SK-N-SH treated with all-trans-retinoic acid at 6 μM for 48 hours (cell line): ENCODE data around the gene UCKL1.
"Not testable (repeated sequence)": the region's sequence is repeated elsewhere in the genome, so short reads cannot be mapped to it uniquely, and the experiment has no call there.

Source experiments
- ATAC-seq: fragments of 200-7000 bp; cut with Tn5 transposase; 3 replicates; pipeline ENCODE4 v1.9.1; 2020; ENCODE audit warnings: mild to moderate bottlenecking, moderate library complexity
- BACH2 ChIP-seq: fragments of 250-450 bp; sonication (Bioruptor Pico); IDR thresholded peaks from 2 replicates; pipeline ENCODE4 v1.9.0; 2021; ENCODE audit warnings: mild to moderate bottlenecking, borderline replicate concordance
- CSDC2 ChIP-seq: fragments of 250-450 bp; sonication (Bioruptor Pico); IDR thresholded peaks from 2 replicates; pipeline ENCODE4 v1.5.0; 2020; ENCODE audit warnings: mild to moderate bottlenecking, moderate library complexity
- GLIS3 ChIP-seq: fragments of 250-450 bp; sonication (Bioruptor Pico); IDR thresholded peaks from 2 replicates; pipeline ENCODE4 v1.5.0; 2020; ENCODE audit warnings: mild to moderate bottlenecking, moderate library complexity
- ISL1 ChIP-seq: fragments of 250-450 bp; sonication (Bioruptor Pico); IDR thresholded peaks from 2 replicates; pipeline ENCODE4 v2.1.2; 2022; ENCODE audit warnings: mild to moderate bottlenecking, moderate library complexity
- OSR1 ChIP-seq: fragments of 250-450 bp; sonication (Bioruptor Pico); IDR thresholded peaks from 2 replicates; pipeline ENCODE4 v1.8.0; 2022; ENCODE audit warnings: moderate library complexity, mild to moderate bottlenecking, inconsistent platforms
- PATZ1 ChIP-seq: fragments of 250-450 bp; sonication (Bioruptor Pico); IDR thresholded peaks from 2 replicates; pipeline ENCODE4 v1.8.0; 2020; ENCODE audit warnings: mild to moderate bottlenecking, moderate library complexity, borderline replicate concordance
- PPARA ChIP-seq: fragments of 250-450 bp; sonication (Bioruptor Pico); IDR thresholded peaks from 2 replicates; pipeline ENCODE4 v1.5.0; 2020; ENCODE audit warnings: mild to moderate bottlenecking, borderline replicate concordance
- SNAI2 ChIP-seq: fragments of 250-450 bp; sonication (Bioruptor Pico); IDR thresholded peaks from 2 replicates; pipeline ENCODE4 v1.5.0; 2020; ENCODE audit warnings: mild to moderate bottlenecking, moderate library complexity
- TCF4 ChIP-seq: fragments of 250-450 bp; sonication (Bioruptor Pico); IDR thresholded peaks from 2 replicates; pipeline ENCODE4 v1.8.0; 2021; ENCODE audit warnings: mild to moderate bottlenecking, moderate library complexity, borderline replicate concordance
- TOX ChIP-seq: fragments of 250-450 bp; sonication (Bioruptor Pico); IDR thresholded peaks from 2 replicates; pipeline ENCODE4 v1.8.0; 2021; ENCODE audit warnings: mild to moderate bottlenecking, moderate library complexity, borderline replicate concordance
- ZC3H10 ChIP-seq: fragments of 250-450 bp; sonication (Bioruptor Pico); IDR thresholded peaks from 2 replicates; pipeline ENCODE4 v1.5.1; 2021; ENCODE audit warnings: mild to moderate bottlenecking, moderate library complexity
- ZFP3 ChIP-seq: fragments of 250-450 bp; sonication (Bioruptor Pico); IDR thresholded peaks from 2 replicates; pipeline ENCODE4 v1.5.0; 2020; ENCODE audit warnings: mild to moderate bottlenecking, moderate library complexity
- ZFP30 ChIP-seq: fragments of 450-650 bp; formaldehyde crosslinking; IDR thresholded peaks from 2 replicates; pipeline ENCODE4 v1.5.0; 2022; ENCODE audit warnings: mild to moderate bottlenecking, moderate library complexity
- ZNF565 ChIP-seq: fragments of 450-650 bp; formaldehyde crosslinking; conservative IDR thresholded peaks from 2 replicates; pipeline ENCODE4 v1.5.0; 2020; ENCODE audit warnings: low read depth, mild to moderate bottlenecking, moderate library complexity
- ZNF70 ChIP-seq: fragments of 450-650 bp; formaldehyde crosslinking; IDR thresholded peaks from 2 replicates; pipeline ENCODE4 v1.5.0; 2020; ENCODE audit warnings: mild to moderate bottlenecking, moderate library complexity
- ZNF8 ChIP-seq: fragments of 450-650 bp; formaldehyde crosslinking; IDR thresholded peaks from 2 replicates; pipeline ENCODE4 v1.5.0; 2020; ENCODE audit warnings: mild to moderate bottlenecking, moderate library complexity
- TF ChIP-seq, protein P1 (sequence below): fragments of 250-450 bp; sonication (Bioruptor Pico); IDR thresholded peaks from 2 replicates; pipeline ENCODE4 v1.5.0; 2020; ENCODE audit warnings: mild to moderate bottlenecking, moderate library complexity
- TF ChIP-seq, protein P2 (sequence below): fragments of 250-450 bp; sonication (Bioruptor Pico); IDR thresholded peaks from 2 replicates; pipeline ENCODE4 v1.5.1; 2021; ENCODE audit warnings: mild to moderate bottlenecking, moderate library complexity
- TF ChIP-seq, protein P3 (sequence below): fragments of 250-450 bp; sonication (Bioruptor Pico); IDR thresholded peaks from 2 replicates; pipeline ENCODE4 v1.8.0; 2021; ENCODE audit warnings: low read depth, mild to moderate bottlenecking, moderate library complexity, borderline replicate concordance
- TF ChIP-seq, protein P4 (sequence below): fragments of 250-450 bp; sonication (Bioruptor Pico); IDR thresholded peaks from 2 replicates; pipeline ENCODE4 v1.5.1; 2020; ENCODE audit warnings: low read depth, mild to moderate bottlenecking, moderate library complexity

Gene UCKL1

GRCh38 chr20:63931735-63932134, 24.5 kb downstream of the UCKL1 start:
- no peak for TF ChIP-seq ZFP3
- no peak for TF ChIP-seq PATZ1 (CRISPR knock-in tag)
- TF ChIP-seq, protein P1, sequence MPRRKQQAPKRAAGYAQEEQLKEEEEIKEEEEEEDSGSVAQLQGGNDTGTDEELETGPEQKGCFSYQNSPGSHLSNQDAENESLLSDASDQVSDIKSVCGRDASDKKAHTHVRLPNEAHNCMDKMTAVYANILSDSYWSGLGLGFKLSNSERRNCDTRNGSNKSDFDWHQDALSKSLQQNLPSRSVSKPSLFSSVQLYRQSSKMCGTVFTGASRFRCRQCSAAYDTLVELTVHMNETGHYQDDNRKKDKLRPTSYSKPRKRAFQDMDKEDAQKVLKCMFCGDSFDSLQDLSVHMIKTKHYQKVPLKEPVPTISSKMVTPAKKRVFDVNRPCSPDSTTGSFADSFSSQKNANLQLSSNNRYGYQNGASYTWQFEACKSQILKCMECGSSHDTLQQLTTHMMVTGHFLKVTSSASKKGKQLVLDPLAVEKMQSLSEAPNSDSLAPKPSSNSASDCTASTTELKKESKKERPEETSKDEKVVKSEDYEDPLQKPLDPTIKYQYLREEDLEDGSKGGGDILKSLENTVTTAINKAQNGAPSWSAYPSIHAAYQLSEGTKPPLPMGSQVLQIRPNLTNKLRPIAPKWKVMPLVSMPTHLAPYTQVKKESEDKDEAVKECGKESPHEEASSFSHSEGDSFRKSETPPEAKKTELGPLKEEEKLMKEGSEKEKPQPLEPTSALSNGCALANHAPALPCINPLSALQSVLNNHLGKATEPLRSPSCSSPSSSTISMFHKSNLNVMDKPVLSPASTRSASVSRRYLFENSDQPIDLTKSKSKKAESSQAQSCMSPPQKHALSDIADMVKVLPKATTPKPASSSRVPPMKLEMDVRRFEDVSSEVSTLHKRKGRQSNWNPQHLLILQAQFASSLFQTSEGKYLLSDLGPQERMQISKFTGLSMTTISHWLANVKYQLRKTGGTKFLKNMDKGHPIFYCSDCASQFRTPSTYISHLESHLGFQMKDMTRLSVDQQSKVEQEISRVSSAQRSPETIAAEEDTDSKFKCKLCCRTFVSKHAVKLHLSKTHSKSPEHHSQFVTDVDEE, result no peak
- no peak for TF ChIP-seq ISL1 (CRISPR knock-in tag)
- TF ChIP-seq, protein P2, sequence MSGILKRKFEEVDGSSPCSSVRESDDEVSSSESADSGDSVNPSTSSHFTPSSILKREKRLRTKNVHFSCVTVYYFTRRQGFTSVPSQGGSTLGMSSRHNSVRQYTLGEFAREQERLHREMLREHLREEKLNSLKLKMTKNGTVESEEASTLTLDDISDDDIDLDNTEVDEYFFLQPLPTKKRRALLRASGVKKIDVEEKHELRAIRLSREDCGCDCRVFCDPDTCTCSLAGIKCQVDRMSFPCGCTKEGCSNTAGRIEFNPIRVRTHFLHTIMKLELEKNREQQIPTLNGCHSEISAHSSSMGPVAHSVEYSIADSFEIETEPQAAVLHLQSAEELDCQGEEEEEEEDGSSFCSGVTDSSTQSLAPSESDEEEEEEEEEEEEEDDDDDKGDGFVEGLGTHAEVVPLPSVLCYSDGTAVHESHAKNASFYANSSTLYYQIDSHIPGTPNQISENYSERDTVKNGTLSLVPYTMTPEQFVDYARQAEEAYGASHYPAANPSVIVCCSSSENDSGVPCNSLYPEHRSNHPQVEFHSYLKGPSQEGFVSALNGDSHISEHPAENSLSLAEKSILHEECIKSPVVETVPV (CRISPR knock-in tag), result no peak
- no peak for TF ChIP-seq ZNF70
- TF ChIP-seq ZC3H10 (CRISPR knock-in tag), result no peak
- TF ChIP-seq TOX (CRISPR knock-in tag), result no peak
- no peak for TF ChIP-seq ZFP30 (CRISPR knock-in tag)
- TF ChIP-seq TCF4 (CRISPR knock-in tag), result no peak
- no peak for TF ChIP-seq OSR1
- TF ChIP-seq BACH2 (CRISPR knock-in tag), result no peak
- no peak for TF ChIP-seq SNAI2 (CRISPR knock-in tag)
- no peak for ATAC-seq

GRCh38 chr20:63930971-63931553, 25.2 kb downstream of the UCKL1 start:
- TF ChIP-seq GLIS3 (CRISPR knock-in tag) (no peak), ZNF8 (CRISPR knock-in tag) (no peak), ZNF565 (no peak), BACH2 (CRISPR knock-in tag) (no peak), TCF4 (CRISPR knock-in tag) (no peak), ZFP3 (no peak), ZC3H10 (CRISPR knock-in tag) (no peak), PATZ1 (CRISPR knock-in tag) (no peak), CSDC2 (no peak), OSR1 (no peak), PPARA (CRISPR knock-in tag) (no peak), ZFP30 (CRISPR knock-in tag) (no peak)
- TF ChIP-seq, protein P2 (CRISPR knock-in tag), result no peak
- TF ChIP-seq, protein P3, sequence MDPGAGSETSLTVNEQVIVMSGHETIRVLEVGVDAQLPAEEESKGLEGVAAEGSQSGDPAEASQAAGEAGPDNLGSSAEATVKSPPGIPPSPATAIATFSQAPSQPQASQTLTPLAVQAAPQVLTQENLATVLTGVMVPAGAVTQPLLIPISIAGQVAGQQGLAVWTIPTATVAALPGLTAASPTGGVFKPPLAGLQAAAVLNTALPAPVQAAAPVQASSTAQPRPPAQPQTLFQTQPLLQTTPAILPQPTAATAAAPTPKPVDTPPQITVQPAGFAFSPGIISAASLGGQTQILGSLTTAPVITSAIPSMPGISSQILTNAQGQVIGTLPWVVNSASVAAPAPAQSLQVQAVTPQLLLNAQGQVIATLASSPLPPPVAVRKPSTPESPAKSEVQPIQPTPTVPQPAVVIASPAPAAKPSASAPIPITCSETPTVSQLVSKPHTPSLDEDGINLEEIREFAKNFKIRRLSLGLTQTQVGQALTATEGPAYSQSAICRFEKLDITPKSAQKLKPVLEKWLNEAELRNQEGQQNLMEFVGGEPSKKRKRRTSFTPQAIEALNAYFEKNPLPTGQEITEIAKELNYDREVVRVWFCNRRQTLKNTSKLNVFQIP (CRISPR knock-in tag), result no peak
- TF ChIP-seq, protein P4, sequence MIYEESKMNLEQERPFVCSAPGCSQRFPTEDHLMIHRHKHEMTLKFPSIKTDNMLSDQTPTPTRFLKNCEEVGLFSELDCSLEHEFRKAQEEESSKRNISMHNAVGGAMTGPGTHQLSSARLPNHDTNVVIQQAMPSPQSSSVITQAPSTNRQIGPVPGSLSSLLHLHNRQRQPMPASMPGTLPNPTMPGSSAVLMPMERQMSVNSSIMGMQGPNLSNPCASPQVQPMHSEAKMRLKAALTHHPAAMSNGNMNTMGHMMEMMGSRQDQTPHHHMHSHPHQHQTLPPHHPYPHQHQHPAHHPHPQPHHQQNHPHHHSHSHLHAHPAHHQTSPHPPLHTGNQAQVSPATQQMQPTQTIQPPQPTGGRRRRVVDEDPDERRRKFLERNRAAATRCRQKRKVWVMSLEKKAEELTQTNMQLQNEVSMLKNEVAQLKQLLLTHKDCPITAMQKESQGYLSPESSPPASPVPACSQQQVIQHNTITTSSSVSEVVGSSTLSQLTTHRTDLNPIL, result no peak
- TF ChIP-seq, protein P1, result no peak
- no peak for ATAC-seq

- not testable (repeated sequence) for ATAC-seq
Observed at GRCh38 chr20:63929473-63929883, 26.7 kb downstream of the UCKL1 start.
